Measurements from ENCODE around the gene HSPH1.

- TF ChIP-seq CTCF (IDR thresholded peaks at IDR 0.05) (no peak), EZH2 (IDR thresholded peaks at IDR 0.05) (no peak), EZH2phosphoT487 (IDR thresholded peaks at IDR 0.05) (no peak)
These were observed 47.1 kb downstream of the HSPH1 start for GRCh38 chr13:31114641-31115040.

Data from neural progenitor cell (in vitro differentiated cells).